CD4-positive, alpha-beta memory T cell (primary cell): ENCODE results near the gene PMEPA1. TPM values are rescaled to one million over a fixed set of nuclear protein-coding genes. Genes with fewer than 3 reads are reported as not detected.

ENCODE experiments used
- CTCF ChIA-PET: fragments of 350-600 bp; sonication (Branson Sonifier 250); formaldehyde crosslinking; loops from one replicate; lab custom pipeline; 2021; ENCODE audit warnings: inconsistent platforms; ENCODE audit not compliant: partially characterized antibody; lab: Charles Lee
- POLR2A ChIA-PET: fragments of 350-600 bp; sonication (Branson Sonifier 250); formaldehyde crosslinking; loops from one replicate; lab custom pipeline; 2021; ENCODE audit not compliant: partially characterized antibody; lab: Charles Lee
- DNase-seq, 5 donors: peaks; one replicate each; pipeline versions ENCODE4 v3.0.0 to v3.0.0-alpha.2; 2020 to 2022; ENCODE audit warnings: mixed read lengths in 1 of 5
- H3K27ac ChIP-seq: one replicate; pipeline ENCODE4 v1.7.0; 2013; ENCODE audit warnings: low read depth, low read length
- H3K27me3 ChIP-seq: 2 replicates; pipeline ENCODE4 v1.7.0; 2013; ENCODE audit warnings: mild to moderate bottlenecking, low read length, moderate library complexity; ENCODE audit not compliant: insufficient read depth
- H3K36me3 ChIP-seq: 2 replicates; pipeline ENCODE4 v1.7.0; 2013; ENCODE audit warnings: mild to moderate bottlenecking, low read length, moderate library complexity; ENCODE audit not compliant: insufficient read depth
- H3K4me1 ChIP-seq: 2 replicates; pipeline ENCODE4 v1.7.0; 2013; ENCODE audit warnings: mild to moderate bottlenecking, low read length, moderate library complexity; ENCODE audit not compliant: insufficient read depth
- H3K4me3 ChIP-seq, 2 donors: one replicate each; pipeline ENCODE4 v1.7.0; 2013; ENCODE audit warnings: low read length in 2 of 2, mild to moderate bottlenecking in 1 of 2
- H3K9me3 ChIP-seq, 2 donors: one replicate each; pipeline ENCODE4 v1.7.0; 2013; ENCODE audit warnings: low read length in 2 of 2, control low read depth in 1 of 2; ENCODE audit not compliant: control insufficient read depth in 1 of 2
- H3K27ac Mint-ChIP-seq, 7 donors: one replicate each; pipeline ENCODE4 v1.8.0; 2020 to 2021; ENCODE audit warnings: mixed read lengths in 7 of 7, mild to moderate bottlenecking in 6 of 7, inconsistent platforms in 3 of 7, moderate library complexity in 3 of 7
- H3K27me3 Mint-ChIP-seq, 2 donors: one replicate each; pipeline ENCODE4 v1.8.0; 2020 to 2021; ENCODE audit warnings: mixed read lengths in 2 of 2
- H3K36me3 Mint-ChIP-seq, 2 donors: one replicate each; pipeline ENCODE4 v1.8.0; 2020 to 2021; ENCODE audit warnings: mixed read lengths in 2 of 2, inconsistent platforms in 1 of 2, mild to moderate bottlenecking in 1 of 2
- H3K4me1 Mint-ChIP-seq, 4 donors: one replicate each; pipeline ENCODE4 v1.8.0; 2020 to 2021; ENCODE audit warnings: mixed read lengths in 4 of 4, mild to moderate bottlenecking in 1 of 4
- H3K4me3 Mint-ChIP-seq, 8 donors: one replicate each; pipeline ENCODE4 v1.8.0; 2020 to 2021; ENCODE audit warnings: mixed read lengths in 8 of 8, mild to moderate bottlenecking in 7 of 8, moderate library complexity in 6 of 8, inconsistent platforms in 3 of 8
- H3K9me3 Mint-ChIP-seq, 8 donors: one replicate each; pipeline ENCODE4 v1.8.0; 2020 to 2021; ENCODE audit warnings: mixed read lengths in 8 of 8, mild to moderate bottlenecking in 5 of 8, inconsistent platforms in 3 of 8, moderate library complexity in 1 of 8
- intact Hi-C: fragments of 100-400 bp; cut with micrococcal nuclease; formaldehyde crosslinking; loops from one replicate; pipeline ENCODE4 v1.15.1; 2023
- polyA plus RNA-seq, 2 donors: library from polyadenylated mRNA; unstranded; fragments of 300-500 nt; fragmentation: Illumina TruSeq; gene quantifications; one replicate each; pipeline ENCODE4 v1.2.3, GENCODE V29; 2021
- total RNA-seq, 2 experiments: library from RNA; stranded (reverse); gene quantifications; one replicate each; pipeline ENCODE4 v1.2.3, GENCODE V29; 2021

Gene PMEPA1
- total and polyA plus RNA-seq, 4 experiments from 2014 or later: 1.2 to 8.9 (median 5.5) TPM

- Histone ChIP-seq H3K4me3 (no peak overlapping the region), H3K9me3 (no peaks in the 10 kb centered on the region), H3K4me1 (peaks cover 17% of the 10 kb centered on the region), H3K27ac (no peak overlapping the region), H3K36me3 (no peaks in the 10 kb centered on the region), H3K27me3 (no peaks in the 10 kb centered on the region)
- peak overlapping the region in 2 of 8 donors; percentile 40 to 46 for H3K4me3 Mint-ChIP-seq
- DNase-seq: no peak
- H3K27ac Mint-ChIP-seq: peak overlapping the region in 5 of 7 donors; percentile 53 to 78 (median 63)
- H3K9me3 Mint-ChIP-seq: peaks cover 0 to 4% (median 0%) of the 10 kb centered on the region in 8 donors
- H3K4me1 Mint-ChIP-seq: peaks cover 13 to 40% (median 24%) of the 10 kb centered on the region in 4 donors
- POLR2A ChIA-PET: interaction anchor here (5.1 kb wide), 1 partner anchor 92 kb away, joined by 47 read pairs; the partner anchor contains the start of gene ZBP1
- H3K27me3 Mint-ChIP-seq: peaks cover 3 to 10% of the 10 kb centered on the region in 2 donors
- intact Hi-C loops: loop anchor here (5.0 to 10.0 kb wide), 3 partner anchors 320 to 1358 kb away; partner anchors contain the start of genes FAM210B, RAB22A and RBM38
- peaks cover 0 to 9% of the 10 kb centered on the region in 2 donors for H3K36me3 Mint-ChIP-seq
- CTCF ChIA-PET: interaction anchor here (0.8 kb wide), 1 partner anchor 64 kb away, joined by 3 read pairs; no protein-coding TSS in a partner anchor
Observed at GRCh38 chr20:57712341-57712740, 2.5 kb upstream of the PMEPA1 start.

GRCh38 chr20:57711826-57712225, 2.0 kb upstream of the PMEPA1 start:
- H3K9me3 Mint-ChIP-seq: peaks cover 0 to 4% (median 0%) of the 10 kb centered on the region in 8 donors
- H3K4me3 Mint-ChIP-seq: peak overlapping the region in 1 of 8 donors; percentile 21
- H3K27me3 Mint-ChIP-seq: peaks cover 3 to 10% of the 10 kb centered on the region in 2 donors
- intact Hi-C loops: loop anchor here (5.0 to 10.0 kb wide), 3 partner anchors 320 to 1357 kb away; partner anchors contain the start of genes FAM210B, RAB22A and RBM38
- H3K4me3 ChIP-seq: no peak overlapping the region
- no peaks in the 10 kb centered on the region for H3K9me3 ChIP-seq
- H3K27me3 ChIP-seq: no peaks in the 10 kb centered on the region
- H3K36me3 Mint-ChIP-seq: peaks cover 0 to 10% of the 10 kb centered on the region in 2 donors
- no peaks in the 10 kb centered on the region for H3K36me3 ChIP-seq
- CTCF ChIA-PET: interaction anchor here (2.4 kb wide), 1 partner anchor 92 kb away, joined by 10 read pairs; the partner anchor contains the start of gene ZBP1
- DNase-seq: no peak
- peaks cover 16 to 45% (median 26%) of the 10 kb centered on the region in 4 donors for H3K4me1 Mint-ChIP-seq
- H3K4me1 ChIP-seq: peaks cover 17% of the 10 kb centered on the region
- H3K27ac ChIP-seq: no peak overlapping the region
- peak overlapping the region in 2 of 7 donors; percentile 78 to 94 for H3K27ac Mint-ChIP-seq
- POLR2A ChIA-PET: interaction anchor here (5.1 kb wide), 1 partner anchor 92 kb away, joined by 47 read pairs; the partner anchor contains the start of gene ZBP1

GRCh38 chr20:57711311-57711712, 1.5 kb upstream of the PMEPA1 start:
- H3K4me1 Mint-ChIP-seq: peaks cover 16 to 47% (median 27%) of the 10 kb centered on the region in 4 donors
- no peaks in the 10 kb centered on the region for H3K9me3 ChIP-seq
- no peak for DNase-seq
- peak overlapping the region in 4 of 7 donors; percentile 94 to 97 (median 94) for H3K27ac Mint-ChIP-seq
- peaks cover 0 to 4% (median 0%) of the 10 kb centered on the region in 8 donors for H3K9me3 Mint-ChIP-seq
- CTCF ChIA-PET: interaction anchor here (1.0 to 2.4 kb wide), 5 partner anchors 9 to 471 kb away, joined by 3 to 11 read pairs (median 4); partner anchors contain the start of gene ZBP1
- H3K27ac ChIP-seq: no peak overlapping the region
- peaks cover 3 to 10% of the 10 kb centered on the region in 2 donors for H3K27me3 Mint-ChIP-seq
- H3K27me3 ChIP-seq: no peaks in the 10 kb centered on the region
- peaks cover 17% of the 10 kb centered on the region for H3K4me1 ChIP-seq
- H3K36me3 ChIP-seq: no peaks in the 10 kb centered on the region
- POLR2A ChIA-PET: interaction anchor here (1.4 to 5.1 kb wide), 5 partner anchors 83 to 319 kb away, joined by 3 to 47 read pairs (median 5); partner anchors contain the start of gene ZBP1
- H3K36me3 Mint-ChIP-seq: peaks cover 0 to 10% of the 10 kb centered on the region in 2 donors
- peak overlapping the region in 7 of 8 donors; percentile 87 to 94 (median 89) for H3K4me3 Mint-ChIP-seq
- H3K4me3 ChIP-seq: no peak overlapping the region
- intact Hi-C loops: loop anchor here (5.0 to 10.0 kb wide), 3 partner anchors 319 to 1357 kb away; partner anchors contain the start of genes FAM210B, RAB22A and RBM38

GRCh38 chr20:57710841-57711240, 1.0 kb upstream of the PMEPA1 start:
- peaks cover 16 to 47% (median 27%) of the 10 kb centered on the region in 4 donors for H3K4me1 Mint-ChIP-seq
- Histone ChIP-seq H3K27me3 (no peaks in the 10 kb centered on the region), H3K9me3 (no peaks in the 10 kb centered on the region), H3K36me3 (no peaks in the 10 kb centered on the region), H3K4me1 (peaks cover 17% of the 10 kb centered on the region), H3K4me3 (peak overlapping the region in 1 of 2 donors; percentile 87), H3K27ac (peak overlapping the region; percentile 67)
- H3K36me3 Mint-ChIP-seq: peaks cover 0 to 10% of the 10 kb centered on the region in 2 donors
- peak overlapping the region; percentile 92 to 97 (median 94) for H3K27ac Mint-ChIP-seq
- H3K4me3 Mint-ChIP-seq: peak overlapping the region; percentile 87 to 94 (median 88)
- H3K27me3 Mint-ChIP-seq: peaks cover 3 to 10% of the 10 kb centered on the region in 2 donors
- no peak for DNase-seq
- peaks cover 0 to 4% (median 0%) of the 10 kb centered on the region in 8 donors for H3K9me3 Mint-ChIP-seq
- CTCF ChIA-PET: interaction anchor here (1.0 to 2.4 kb wide), 5 partner anchors 9 to 471 kb away, joined by 3 to 11 read pairs (median 4); partner anchors contain the start of gene ZBP1
- POLR2A ChIA-PET: interaction anchor here (1.3 to 5.1 kb wide), 7 partner anchors 8 to 319 kb away, joined by 3 to 47 read pairs (median 5); partner anchors contain the start of gene ZBP1
- intact Hi-C loops: loop anchor here (1.0 to 10.0 kb wide), 5 partner anchors 7 to 1356 kb away; partner anchors contain the start of genes FAM210B, RAB22A and RBM38

GRCh38 chr20:57708694-57709673, 831 bp downstream of the PMEPA1 start:
- Histone ChIP-seq H3K27ac (no peak overlapping the region), H3K27me3 (no peaks in the 10 kb centered on the region), H3K4me1 (peaks cover 17% of the 10 kb centered on the region), H3K9me3 (no peaks in the 10 kb centered on the region), H3K4me3 (no peak overlapping the region), H3K36me3 (no peaks in the 10 kb centered on the region)
- Mint-ChIP-seq H3K27me3 (peaks cover 3 to 10% of the 10 kb centered on the region in 2 donors), H3K36me3 (peaks cover 0 to 10% of the 10 kb centered on the region in 2 donors), H3K27ac (peak overlapping the region; percentile 92 to 98 (median 95)), H3K4me1 (peaks cover 16 to 47% (median 27%) of the 10 kb centered on the region in 4 donors), H3K4me3 (peak overlapping the region; percentile 86 to 94 (median 90)), H3K9me3 (peaks cover 0 to 3% (median 0%) of the 10 kb centered on the region in 8 donors)
- ChIA-PET POLR2A (interaction anchor here (1.2 to 5.1 kb wide), 7 partner anchors 10 to 148 kb away, joined by 3 to 47 read pairs (median 6); partner anchors contain the start of gene ZBP1), CTCF (interaction anchor here (0.6 to 2.4 kb wide), 6 partner anchors 11 to 148 kb away, joined by 3 to 11 read pairs (median 4); partner anchors contain the start of gene ZBP1)
- DNase-seq: peak; percentile 18 to 75 (median 19)
- intact Hi-C loops: no loop called here
